HepG2 (cell line): Measurements from ENCODE around the gene MORN1. TPM values are rescaled to one million over a fixed set of nuclear protein-coding genes. Genes with fewer than 3 reads are reported as not detected.
A peak's percentile ranks its signal among the peaks of the same experiment; 100 is the strongest.

Experiments used
- ATAC-seq: fragments of 200-7000 bp; cut with Tn5 transposase; 3 replicates; pipeline ENCODE4 v1.9.1; 2020; ENCODE audit warnings: mild to moderate bottlenecking, moderate library complexity
- BruUV-seq: library from RNA; stranded (reverse); fragments of 400-500 nt; replicated peaks from 2 replicates; lab custom pipeline; 2021; lab: Mats Ljungman, UMichigan
- CTCF ChIA-PET: fragments of 300-600 bp; formaldehyde crosslinking; extraction: SDS; loops from one replicate; lab custom pipeline; 2021; ENCODE audit warnings: low total read pairs, inconsistent platforms, low intra/inter-chr PET ratio; lab: Yijun Ruan, JAX
- POLR2A ChIA-PET: fragments of 350-600 bp; sonication (Branson Sonifier 250); formaldehyde crosslinking; loops from one replicate; lab custom pipeline; 2020; ENCODE audit warnings: antibody characterized with exemption, inconsistent platforms; lab: Yijun Ruan, JAX
- DNase-seq: peaks from one replicate; pipeline ENCODE4 v3.0.0-alpha.2; 2015; ENCODE audit warnings: low spot score
- FAIRE-seq: peaks from 3 replicates; lab custom pipeline; 2011; peaks lifted over from hg19 to GRCh38; lab: Jason Lieb, UNC
- H2AFZ ChIP-seq: one replicate; pipeline ENCODE4 v1.6.1; 2011; ENCODE audit warnings: low read length, inconsistent platforms
- H3K27ac ChIP-seq: fragments of 300-600 bp; 3 replicates; pipeline ENCODE4 v1.8.0; 2011; ENCODE audit warnings: mixed run types, mild to moderate bottlenecking, mixed read lengths, low read length, inconsistent platforms; ENCODE audit not compliant: insufficient read depth; ENCODE audit errors: extremely low read length
- H3K27me3 ChIP-seq, 2 experiments: fragments of 200-600 bp in 1 of 2; 2 replicates in 1 of 2; 3 replicates in 1 of 2; pipeline versions ENCODE4 v1.6.0 to v1.8.0; 2011; ENCODE audit warnings: low read length in 2 of 2, mild to moderate bottlenecking in 2 of 2, moderate library complexity in 2 of 2, inconsistent platforms in 1 of 2; ENCODE audit not compliant: insufficient read depth in 2 of 2, control insufficient read depth in 1 of 2
- H3K36me3 ChIP-seq, 2 experiments: fragments of 200-600 bp in 1 of 2; replicated peaks in 1 of 2; 2 replicates in 1 of 2; 3 replicates in 1 of 2; pipeline versions ENCODE4 v1.5.1 to v1.8.0; 2011; ENCODE audit warnings: low read length in 2 of 2, inconsistent platforms in 1 of 2; ENCODE audit not compliant: insufficient read depth in 2 of 2, control insufficient read depth in 1 of 2
- H3K4me1 ChIP-seq: 2 replicates; pipeline ENCODE4 v1.5.1; 2012; ENCODE audit warnings: low read length, inconsistent platforms; ENCODE audit not compliant: insufficient read depth
- H3K4me2 ChIP-seq: 2 replicates; pipeline ENCODE4 v1.6.0; 2011; ENCODE audit warnings: low read depth, low read length, inconsistent platforms
- H3K4me3 ChIP-seq, 3 experiments: fragments of 200-600 bp in 1 of 3; sonication (generic), shearing (Covaris generic) in 1 of 3; replicated peaks in 1 of 3; 2 replicates each; pipeline ENCODE4 v1.5.1; 2011 to 2016; ENCODE audit warnings: low read length in 3 of 3, inconsistent platforms in 2 of 3, low read depth in 2 of 3, mild to moderate bottlenecking in 2 of 3, control low read depth in 1 of 3, mixed read lengths in 1 of 3; ENCODE audit not compliant: insufficient read depth in 1 of 3
- H3K79me2 ChIP-seq: one replicate; pipeline ENCODE4 v1.6.1; 2011; ENCODE audit warnings: low read length, inconsistent platforms; ENCODE audit not compliant: insufficient read depth
- H3K9ac ChIP-seq: 2 replicates; pipeline ENCODE4 v1.6.0; 2011; ENCODE audit warnings: mild to moderate bottlenecking, low read depth, low read length, inconsistent platforms; ENCODE audit not compliant: insufficient read depth
- H3K9me3 ChIP-seq: 2 replicates; pipeline ENCODE4 v1.5.1; 2012; ENCODE audit warnings: mild to moderate bottlenecking, low read length
- H4K20me1 ChIP-seq: 2 replicates; pipeline ENCODE4 v1.6.0; 2011; ENCODE audit warnings: inconsistent platforms, mild to moderate bottlenecking, low read length, moderate library complexity; ENCODE audit not compliant: insufficient read depth
- ADNP ChIP-seq: sonication (generic); formaldehyde crosslinking; IDR thresholded peaks from 2 replicates; pipeline ENCODE4 v1.4.0; 2020; ENCODE audit warnings: missing genetic modification reagents
- ATF7-NPFF ChIP-seq: sonication (generic); formaldehyde crosslinking; IDR thresholded peaks from 2 replicates; pipeline ENCODE4 v1.8.1; 2023; ENCODE audit warnings: mild to moderate bottlenecking, low read depth, missing genetic modification reagents, moderate library complexity
- HDAC1 ChIP-seq: sonication (generic); formaldehyde crosslinking; IDR thresholded peaks from 2 replicates; pipeline ENCODE4 v1.5.1; 2020; ENCODE audit warnings: mild to moderate bottlenecking, missing genetic modification reagents
- HNRNPL ChIP-seq: fragments of 200-400 bp; formaldehyde crosslinking; IDR thresholded peaks from 2 replicates; pipeline ENCODE4 v1.6.1; 2017; ENCODE audit warnings: mild to moderate bottlenecking, low read depth, low read length
- KLF15 ChIP-seq: sonication (generic); formaldehyde crosslinking; IDR thresholded peaks from 2 replicates; pipeline ENCODE4 v1.8.1; 2023; ENCODE audit warnings: borderline replicate concordance, mild to moderate bottlenecking, inconsistent platforms, missing genetic modification reagents, mixed read lengths
- LBX2 ChIP-seq: sonication (generic); formaldehyde crosslinking; IDR thresholded peaks from 2 replicates; pipeline ENCODE4 v1.5.0; 2020; ENCODE audit warnings: missing genetic modification reagents, mild to moderate bottlenecking, borderline replicate concordance
- MED1 ChIP-seq: sonication (generic); formaldehyde crosslinking; IDR thresholded peaks from 2 replicates; pipeline ENCODE4 v1.4.0; 2020; ENCODE audit warnings: missing genetic modification reagents
- PHF8 ChIP-seq: sonication (generic); formaldehyde crosslinking; IDR thresholded peaks from 2 replicates; pipeline ENCODE4 v1.5.0; 2020; ENCODE audit warnings: missing genetic modification reagents
- RXRB ChIP-seq: IDR thresholded peaks from 2 replicates; pipeline ENCODE4 v1.6.1; 2016; ENCODE audit warnings: borderline replicate concordance, missing genetic modification reagents, missing compliant biosample characterization
- SAFB2 ChIP-seq: sonication (generic); formaldehyde crosslinking; IDR thresholded peaks from 2 replicates; pipeline ENCODE4 v1.5.1; 2020; ENCODE audit warnings: missing genetic modification reagents, low read depth, mild to moderate bottlenecking, borderline replicate concordance
- TRIM24 ChIP-seq: sonication (generic); formaldehyde crosslinking; IDR thresholded peaks from 2 replicates; pipeline ENCODE4 v1.8.0; 2022; ENCODE audit warnings: mild to moderate bottlenecking, missing genetic modification reagents
- UBTF ChIP-seq: sonication (generic); formaldehyde crosslinking; IDR thresholded peaks from 2 replicates; pipeline ENCODE4 v1.4.0; 2020; ENCODE audit warnings: mild to moderate bottlenecking, missing genetic modification reagents
- ZFP91 ChIP-seq: sonication (generic); formaldehyde crosslinking; IDR thresholded peaks from 2 replicates; pipeline ENCODE4 v1.9.0; 2022; ENCODE audit warnings: missing genetic modification reagents, mild to moderate bottlenecking, borderline replicate concordance
- ZFX ChIP-seq: sonication (generic); formaldehyde crosslinking; IDR thresholded peaks from 2 replicates; pipeline ENCODE4 v1.4.0; 2020; ENCODE audit warnings: mild to moderate bottlenecking, low read depth, missing genetic modification reagents, moderate library complexity
- ZFY ChIP-seq: sonication (generic); formaldehyde crosslinking; IDR thresholded peaks from 2 replicates; pipeline ENCODE4 v1.4.0; 2020; ENCODE audit warnings: missing genetic modification reagents
- ZNF143 ChIP-seq: sonication (generic); formaldehyde crosslinking; IDR thresholded peaks from 2 replicates; pipeline ENCODE4 v1.4.0; 2020; ENCODE audit warnings: missing genetic modification reagents
- ZNF24 ChIP-seq: fragments of 450-650 bp; IDR thresholded peaks from 2 replicates; pipeline ENCODE4 v1.6.1; 2017; ENCODE audit warnings: antibody characterized with exemption, mild to moderate bottlenecking
- ZNF263 ChIP-seq: sonication (generic); formaldehyde crosslinking; IDR thresholded peaks from 2 replicates; pipeline ENCODE4 v1.4.0; 2020; ENCODE audit warnings: missing genetic modification reagents
- ZNF331 ChIP-seq: sonication (generic); formaldehyde crosslinking; IDR thresholded peaks from 2 replicates; pipeline ENCODE4 v1.4.0; 2020; ENCODE audit warnings: missing genetic modification reagents
- ZNF451 ChIP-seq: sonication (generic); formaldehyde crosslinking; IDR thresholded peaks from 2 replicates; pipeline ENCODE4 v1.5.0; 2020; ENCODE audit warnings: mild to moderate bottlenecking, missing genetic modification reagents
- ZNF83 ChIP-seq: sonication (generic); formaldehyde crosslinking; IDR thresholded peaks from 2 replicates; pipeline ENCODE4 v1.4.0; 2020; ENCODE audit warnings: missing genetic modification reagents, mild to moderate bottlenecking, borderline replicate concordance
- WGBS: methylation state at CpG from one replicate; pipeline ENCODE4 v1.1.6; 2017; ENCODE audit warnings: low lambda C conversion rate; 5-methylcytosine and 5-hydroxymethylcytosine counted together
- in situ Hi-C: cut with HindIII; loops from 2 replicates; pipeline ENCODE4 v1.10.0; 2017; ENCODE audit warnings: low pct_unique_long_range_greater_than_20kb; ENCODE audit not compliant: extremely low pct_ligation_motif_present
- intact Hi-C: fragments of 100-400 bp; cut with micrococcal nuclease; formaldehyde crosslinking; loops from one replicate; pipeline ENCODE4 v1.10.0; 2022; ENCODE audit not compliant: unreplicated experiment
- polyA plus RNA-seq, 8 experiments: library from polyadenylated mRNA; depleted of rRNA in 3 of 8; stranded (reverse) in 7 of 8; unstranded in 1 of 8; fragments of >200 nt; fragmentation: Illumina TruSeq in 4 of 8; extraction: Trizol in 4 of 8; gene quantifications; 2 replicates each; pipeline versions ENCODE4 v1.2.1 to v1.2.3, GENCODE V29; 2011 to 2016; ENCODE audit warnings: low read depth in 4 of 8, missing spikeins in 1 of 8, mixed read lengths in 1 of 8; ENCODE audit not compliant: insufficient read depth in 1 of 8
- total RNA-seq, 5 experiments: library from RNA; depleted of rRNA; stranded (reverse); fragments of >200 nt; fragmentation: Illumina TruSeq; extraction: Trizol; gene quantifications; 2 replicates each; pipeline ENCODE4 v1.2.3, GENCODE V29; 2016; ENCODE audit warnings: low read depth in 1 of 5

MORN1 gene
- total and polyA plus RNA-seq, 2 of the 13 experiments (the other 11 are each of a cell fraction or from before 2014, with no cell fraction given): 3.1 to 6.5 TPM

GRCh38 chr1:2316451-2316961, 74.8 kb downstream of the MORN1 start:
- no peaks in the 10 kb centered on the region for H4K20me1 ChIP-seq
- H3K36me3 ChIP-seq: no peaks in the 10 kb centered on the region
- no peak for FAIRE-seq
- POLR2A ChIA-PET: interaction anchor here (0.5 to 2.9 kb wide), 7 partner anchors 9 to 121 kb away, joined by 3 to 10 read pairs (median 8); partner anchors contain the start of genes MORN1 and RER1
- peaks cover 13 to 36% of the 10 kb centered on the region in 2 experiments; a peak in 4 of 5 replicates for H3K27me3 ChIP-seq
- H3K27ac ChIP-seq: no peak overlapping the region
- BruUV-seq: no TSS peak
- H3K4me3 ChIP-seq: peak overlapping the region; percentile 49 to 78 (median 61)
- intact Hi-C loops (no loop called here), in situ Hi-C loops (no loop called here)
- 22% methylated on average over 3 of the region's 16 CpGs for WGBS
- DNase-seq: no peak
- no peak overlapping the region for H2AFZ ChIP-seq
- peak; percentile 34 for ATAC-seq
- H3K79me2 ChIP-seq: no peaks in the 10 kb centered on the region
- H3K9me3 ChIP-seq: no peaks in the 10 kb centered on the region
- CTCF ChIA-PET: no interaction called here
- H3K4me1 ChIP-seq: peaks cover 65% of the 10 kb centered on the region
- peak overlapping the region; percentile 78 for H3K9ac ChIP-seq
- H3K4me2 ChIP-seq: peak overlapping the region; percentile 95
- TF ChIP-seq TRIM24 (no peak), ZFY (CRISPR knock-in tag) (peak; percentile 81), ZFP91 (CRISPR knock-in tag) (0 out of 2 replicates have a peak, but pooled peaks have one; percentile 6), MED1 (CRISPR knock-in tag) (0 out of 2 replicates have a peak, but pooled peaks have one; percentile 28), HDAC1 (0 out of 2 replicates have a peak, but pooled peaks have one; percentile 10), ZFX (CRISPR knock-in tag) (peak; percentile 84), ZNF263 (0 out of 2 replicates have a peak, but pooled peaks have one; percentile 51), ZNF143 (CRISPR knock-in tag) (peak; percentile 53; the same call in 1 of the 2 replicates), PHF8 (CRISPR knock-in tag) (peak; percentile 57), LBX2 (CRISPR knock-in tag) (peak; percentile 26; the same call in 1 of the 2 replicates), ATF7-NPFF (0 out of 2 replicates have a peak, but pooled peaks have one; percentile 27), ZNF451 (CRISPR knock-in tag) (peak; percentile 53; the same call in 1 of the 2 replicates), RXRB (CRISPR knock-in tag) (no peak), SAFB2 (CRISPR knock-in tag) (no peak), UBTF (peak; percentile 44; the same call in 1 of the 2 replicates), ADNP (no peak), ZNF83 (CRISPR knock-in tag) (0 out of 2 replicates have a peak, but pooled peaks have one; percentile 29), HNRNPL (0 out of 2 replicates have a peak, but pooled peaks have one; percentile 38), ZNF331 (CRISPR knock-in tag) (peak; percentile 23; the same call in 1 of the 2 replicates), ZNF24 (no peak), KLF15 (CRISPR knock-in tag) (no peak)
